Body of pancreas (tissue), 4 donors: ENCODE measurements around the gene CNPPD1. TPM values are rescaled to one million over a fixed set of nuclear protein-coding genes. Genes with fewer than 3 reads are reported as not detected.

ENCODE experiments used
- ATAC-seq: fragments of 150-250 bp; one replicate; pipeline ENCODE4 v1.9.1; 2016
- DNase-seq, 4 donors: peaks; one replicate each; pipeline ENCODE4 v3.0.0-alpha.2; 2019
- H3K27ac ChIP-seq, 4 donors: fragments of 200-600 bp; sonication (generic); 1 replicate in 3 of 4; 2 replicates in 1 of 4; pipeline versions ENCODE4 v1.5.1 to v1.6.1; 2016 to 2019; ENCODE audit warnings: mild to moderate bottlenecking in 1 of 4, mixed read lengths in 1 of 4, moderate library complexity in 1 of 4
- H3K27me3 ChIP-seq, 2 donors: fragments of 200-600 bp; sonication (generic); one replicate each; pipeline ENCODE4 v1.6.0; 2016; ENCODE audit warnings: mild to moderate bottlenecking in 1 of 2
- H3K36me3 ChIP-seq, 2 donors: fragments of 200-600 bp; sonication (generic); replicated peaks in 1 of 2; 2 replicates each; pipeline ENCODE4 v1.5.1; 2016; ENCODE audit warnings: low read depth in 2 of 2; ENCODE audit not compliant: insufficient read depth in 1 of 2
- H3K4me1 ChIP-seq: fragments of 200-600 bp; sonication (generic); one replicate; pipeline ENCODE4 v1.6.0; 2016
- H3K4me3 ChIP-seq, 2 donors: fragments of 200-600 bp; sonication (generic); 1 replicate in 1 of 2; 2 replicates in 1 of 2; pipeline ENCODE4 v1.5.1; 2016 to 2019
- H3K9me3 ChIP-seq, 3 donors: fragments of 200-600 bp; sonication (generic); 1 replicate in 2 of 3; 2 replicates in 1 of 3; pipeline ENCODE4 v1.5.1; 2016
- CTCF ChIP-seq, 7 experiments: fragments of 450-650 bp in 4 of 7; fragments of 200-600 bp in 3 of 7; sonication (generic) in 3 of 7; IDR thresholded peaks; one replicate each; pipeline ENCODE4 v1.5.1; 2016 to 2019; ENCODE audit warnings: antibody characterized with exemption in 7 of 7
- POLR2A ChIP-seq, 3 donors: fragments of 450-650 bp; IDR thresholded peaks; one replicate each; pipeline ENCODE4 v1.6.1; 2016; ENCODE audit warnings: antibody characterized with exemption in 3 of 3, mild to moderate bottlenecking in 2 of 3
- WGBS, 2 donors: methylation state at CpG; one replicate each; pipeline ENCODE4 v1.1.5; 2017; 5-methylcytosine and 5-hydroxymethylcytosine counted together
- intact Hi-C: fragments of 100-400 bp; cut with DNase I; formaldehyde crosslinking; loops from one replicate; pipeline ENCODE4 v1.15.1; 2023
- total RNA-seq, 2 donors: library from RNA; depleted of rRNA; stranded (reverse); fragments of >200 nt; gene quantifications; one replicate each; pipeline ENCODE4 v1.1.0, GENCODE V29; 2016

CNPPD1 gene
- total RNA-seq, 2 donors from 2014 or later, result 25.7 to 27.4 TPM

DNA sequence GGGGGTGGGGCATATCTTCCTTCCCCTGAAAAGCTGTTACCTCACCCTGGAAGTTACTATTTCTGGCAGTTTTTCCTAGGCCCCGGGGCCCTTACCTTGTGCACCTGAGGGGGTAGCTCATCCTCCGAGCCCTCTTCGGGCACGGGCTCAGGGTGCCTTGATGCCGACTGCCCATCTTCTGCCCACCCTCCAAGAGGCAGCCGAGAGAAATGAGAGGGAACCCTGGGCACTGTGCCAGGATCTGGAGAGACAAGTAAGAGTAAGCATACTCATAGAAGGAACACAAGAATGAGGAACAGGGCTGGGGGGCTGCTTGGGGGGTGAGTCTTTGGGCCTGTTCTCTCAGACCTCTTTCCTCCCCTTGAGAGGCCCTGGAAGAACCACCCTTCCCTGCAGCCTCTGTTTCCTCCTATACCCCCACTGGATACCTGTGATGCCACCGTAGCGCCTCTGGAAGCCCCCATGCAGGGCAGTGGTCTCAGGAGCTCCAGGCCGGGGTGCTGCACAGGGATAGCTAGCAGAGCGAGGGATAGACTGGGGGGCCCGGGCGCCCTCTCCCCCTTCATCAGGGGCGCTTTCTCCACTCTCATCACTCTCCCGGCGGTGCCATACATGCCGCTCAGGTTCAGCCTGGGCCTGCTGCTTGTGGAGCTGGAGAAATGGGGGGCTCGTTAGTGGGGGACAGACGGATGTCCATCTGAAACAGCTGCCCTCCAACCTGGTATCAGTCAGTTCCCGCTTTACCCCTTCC, 44.1 kb upstream of the CNPPD1 start:
- H3K4me3 ChIP-seq, result no peak overlapping the region
- ATAC-seq (no peak), DNase-seq (peak in 1 of 4 donors; percentile 32)
- WGBS, 2 donors, result 86 to 92% methylated on average over 14 to 19 of the region's 19 CpGs
- H3K27me3 ChIP-seq, result no peaks in the 10 kb centered on the region
- H3K36me3 ChIP-seq, result peaks cover 18 to 31% of the 10 kb centered on the region in 2 donors
- H3K9me3 ChIP-seq, result no peaks in the 10 kb centered on the region
- TF ChIP-seq CTCF (IDR thresholded peaks at IDR 0.05), result no peak
- TF ChIP-seq POLR2A (IDR thresholded peaks at IDR 0.05), result no peak
- no peak overlapping the region for H3K27ac ChIP-seq
- intact Hi-C loops, result loop anchor here (10.0 kb wide), 1 partner anchor 46 kb away; the partner anchor contains the start of genes CNPPD1, RETREG2 and SLC23A3
- peaks cover 31% of the 10 kb centered on the region for H3K4me1 ChIP-seq

DNA sequence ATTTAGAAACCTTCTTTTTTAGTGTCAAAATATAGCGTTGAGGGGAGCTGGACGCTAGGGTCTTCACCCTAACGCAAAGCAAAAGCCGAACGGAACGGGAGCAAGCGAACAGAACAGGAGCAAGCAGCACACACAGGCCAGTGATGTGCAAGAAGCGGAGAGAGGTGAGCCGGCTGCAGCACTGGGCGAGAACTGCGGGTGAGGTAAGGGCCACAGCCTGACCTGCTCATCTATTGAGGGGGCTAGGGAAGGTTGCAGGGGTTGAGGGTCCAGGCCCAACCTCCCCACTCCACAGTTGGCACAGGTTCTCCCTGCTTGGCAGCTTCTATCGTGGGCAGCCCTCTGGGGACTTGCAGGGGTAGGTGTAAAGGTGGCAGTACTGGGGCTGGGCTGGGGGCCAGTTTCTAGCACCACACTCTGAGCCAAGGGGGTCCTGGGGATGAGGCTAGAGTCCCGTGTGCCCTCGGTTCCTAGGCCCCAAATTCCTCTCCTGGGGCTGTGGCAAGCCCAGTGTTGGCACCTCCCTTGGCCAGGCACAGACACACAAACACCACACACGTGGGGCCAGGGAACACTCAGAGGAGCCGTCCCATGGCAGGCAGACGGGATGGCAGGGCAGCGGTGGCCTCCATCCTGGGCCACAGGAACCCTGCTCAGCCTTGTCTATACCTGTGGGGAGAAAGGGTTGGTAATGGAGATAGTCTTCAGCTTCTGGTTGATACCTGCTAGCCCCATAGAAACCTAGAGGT, 43.2 kb upstream of the CNPPD1 start:
- no peak for ATAC-seq
- H3K27ac ChIP-seq, result peak overlapping the region in 1 of 4 donors; percentile 68
- peaks cover 13 to 27% of the 10 kb centered on the region in 2 donors for H3K36me3 ChIP-seq
- H3K9me3 ChIP-seq, result no peaks in the 10 kb centered on the region
- no peaks in the 10 kb centered on the region for H3K27me3 ChIP-seq
- intact Hi-C loops, result loop anchor here (10.0 kb wide), 1 partner anchor 45 kb away; the partner anchor contains the start of genes CNPPD1, RETREG2 and SLC23A3
- no peak for TF ChIP-seq POLR2A (IDR thresholded peaks at IDR 0.05)
- no peak for TF ChIP-seq CTCF (IDR thresholded peaks at IDR 0.05)
- peaks cover 31% of the 10 kb centered on the region for H3K4me1 ChIP-seq
- 86 to 90% methylated on average over 15 to 18 of the region's 18 CpGs for WGBS, 2 donors
- DNase-seq, result no peak
- no peak overlapping the region for H3K4me3 ChIP-seq

DNA sequence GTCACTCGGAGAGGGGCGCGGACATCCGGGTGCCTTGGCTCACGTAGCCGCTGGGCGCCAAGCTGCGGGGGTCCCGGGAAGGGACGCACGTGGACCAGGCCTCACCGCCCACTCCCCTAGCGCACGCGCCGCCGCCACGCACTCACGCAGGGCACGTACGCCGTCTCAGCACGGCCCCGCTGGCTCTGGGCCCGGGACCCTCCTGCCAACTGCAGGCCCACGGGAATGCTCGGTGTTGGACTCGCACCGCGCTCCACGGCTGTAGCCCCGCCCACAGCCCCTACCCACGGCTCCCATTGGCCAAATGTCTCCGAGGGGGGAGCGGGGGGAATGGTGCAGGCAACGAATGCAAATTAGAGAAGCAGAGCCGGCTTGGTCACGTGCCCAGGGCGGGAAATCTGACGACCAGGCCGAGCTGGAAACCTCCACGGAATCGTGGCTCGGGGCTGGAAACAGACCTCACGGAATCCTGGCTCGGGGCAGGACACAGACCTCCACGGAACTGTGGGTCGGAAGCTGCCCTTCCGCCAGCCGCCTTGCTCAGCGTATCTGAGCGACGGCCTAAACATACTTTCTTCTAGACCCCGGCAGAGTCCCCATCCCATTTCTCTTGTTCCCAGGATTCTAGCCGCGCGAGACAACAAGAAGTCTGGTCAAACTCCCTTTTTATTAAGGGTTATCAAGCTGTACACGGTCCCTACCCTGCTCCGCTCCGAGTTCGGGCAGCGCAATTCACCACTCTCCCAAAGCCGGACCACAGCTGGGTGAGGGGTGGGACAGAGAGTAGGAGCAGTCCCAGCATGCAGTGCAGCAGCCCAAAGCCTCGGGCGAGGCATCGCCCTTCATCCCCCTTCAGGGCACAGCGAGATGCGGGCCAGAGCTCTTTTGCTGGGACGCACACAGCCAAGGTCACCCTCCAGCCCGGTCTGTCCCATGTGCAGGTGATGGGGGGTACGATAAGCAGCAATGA, 42.3 kb upstream of the CNPPD1 start, which contains the start of gene ABCB6:
Gene ABCB6 (minus strand): TSS at position 227 of the 970 bp plus-strand sequence. CDS start 285 bp downstream, outside the sequence.
- DNase-seq (peak; percentile 95 to 97 (median 96)), ATAC-seq (peak; percentile 88)
- Histone ChIP-seq H3K36me3 (peaks cover 4 to 19% of the 10 kb centered on the region in 2 donors), H3K27ac (peak within 1 kb of the TSS; percentile 68 to 92 (median 90)), H3K4me1 (peaks cover 31% of the 10 kb centered on the region), H3K4me3 (peak within 1 kb of the TSS in 1 of 2 donors; percentile 1), H3K27me3 (no peaks in the 10 kb centered on the region), H3K9me3 (no peaks in the 10 kb centered on the region)
- intact Hi-C loops, result no loop called here
- 8 to 12% methylated on average over 21 to 71 of the region's 71 CpGs for WGBS, 2 donors
- TF ChIP-seq POLR2A (IDR thresholded peaks at IDR 0.05), result peak; percentile 35 to 44 (median 44)
- no peak for TF ChIP-seq CTCF (IDR thresholded peaks at IDR 0.05)

GRCh38 chr2:219218217-219218731, 41.5 kb upstream of the CNPPD1 start:
- intact Hi-C loops, result no loop called here
- ATAC-seq, result peak; percentile 52
- no peak for TF ChIP-seq CTCF (IDR thresholded peaks at IDR 0.05)
- TF ChIP-seq POLR2A (IDR thresholded peaks at IDR 0.05), result no peak
- Histone ChIP-seq H3K4me1 (peaks cover 31% of the 10 kb centered on the region), H3K27me3 (no peaks in the 10 kb centered on the region), H3K9me3 (no peaks in the 10 kb centered on the region), H3K27ac (peak overlapping the region; percentile 68 to 92 (median 90)), H3K4me3 (peak overlapping the region in 1 of 2 donors; percentile 1), H3K36me3 (peaks cover 3 to 11% of the 10 kb centered on the region in 2 donors)
- peak; percentile 66 to 75 (median 71) for DNase-seq
- WGBS, 2 donors, result 0 to 1% methylated on average over 16 to 37 of the region's 37 CpGs
